NCI-H1105 (cell line): ENCODE data around the gene VENTX.

Experiments used
- DNase-seq: peaks from one replicate; lab custom pipeline; 2025; lab: John Stamatoyannopoulos, UW

Gene VENTX

GRCh38 chr10:133235265-133235855 is 2.3 kb upstream of the VENTX start:
- no peak for DNase-seq

DNA sequence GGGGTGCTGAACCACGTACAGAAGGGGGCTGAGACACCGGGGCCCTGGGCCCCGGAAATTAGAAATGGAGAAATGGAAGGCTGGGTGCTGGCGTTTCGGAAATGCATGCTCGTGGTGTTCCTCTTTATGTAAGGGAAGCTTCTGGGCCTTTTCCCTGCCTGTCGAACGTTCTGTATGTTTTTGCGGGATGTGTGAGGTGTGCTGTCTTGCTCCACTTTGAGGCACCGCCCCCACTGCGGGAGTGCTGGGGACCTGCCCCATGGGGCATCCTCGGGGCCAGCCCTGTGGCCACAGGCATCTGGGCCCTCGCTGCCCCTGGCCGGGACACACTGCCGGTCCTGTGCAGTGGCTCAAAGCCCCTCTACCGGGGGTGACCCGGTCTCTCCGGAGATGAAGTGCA is 1.7 kb upstream of the VENTX start:
- no peak for DNase-seq

GRCh38 chr10:133236401-133237240 is 1.0 kb upstream of the VENTX start:
- DNase-seq, result no peak

DNA sequence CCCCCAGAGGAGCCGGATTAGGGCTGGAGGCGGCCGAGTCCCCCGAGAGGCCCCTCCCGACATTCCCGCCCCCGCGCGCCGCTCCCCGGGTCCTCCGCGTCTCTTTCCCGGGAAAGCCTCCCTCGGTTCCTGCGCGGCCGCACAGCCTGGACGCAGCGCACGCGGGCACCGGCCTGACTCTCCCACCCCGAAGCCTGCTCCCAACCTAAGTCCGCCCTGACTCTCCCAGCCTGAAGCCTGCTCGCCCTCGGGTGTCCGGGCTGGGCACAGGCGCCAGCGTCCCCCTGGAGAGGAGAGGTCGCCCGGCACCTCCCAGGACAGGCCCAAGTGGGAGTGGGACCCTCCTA is 441 bp upstream of the VENTX start:
- DNase-seq, result no peak

DNA sequence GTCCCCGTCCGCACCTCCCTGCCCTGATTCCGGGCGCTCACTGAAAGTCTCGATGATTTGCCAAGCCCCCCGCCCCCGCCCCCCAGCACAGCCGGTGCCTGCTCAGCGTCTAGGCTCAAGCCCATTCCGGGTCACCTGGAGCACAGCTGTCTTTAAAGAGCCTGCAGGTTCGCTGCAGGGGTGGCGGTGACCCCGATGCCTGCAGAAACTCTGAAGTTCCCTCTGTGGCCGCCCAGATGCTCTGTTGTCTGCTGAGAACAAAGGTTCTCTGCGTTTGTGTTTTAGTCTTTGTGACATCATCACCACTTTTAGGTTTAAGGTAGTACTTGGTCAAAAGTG is 780 bp downstream of the VENTX start:
- no peak for DNase-seq

DNA sequence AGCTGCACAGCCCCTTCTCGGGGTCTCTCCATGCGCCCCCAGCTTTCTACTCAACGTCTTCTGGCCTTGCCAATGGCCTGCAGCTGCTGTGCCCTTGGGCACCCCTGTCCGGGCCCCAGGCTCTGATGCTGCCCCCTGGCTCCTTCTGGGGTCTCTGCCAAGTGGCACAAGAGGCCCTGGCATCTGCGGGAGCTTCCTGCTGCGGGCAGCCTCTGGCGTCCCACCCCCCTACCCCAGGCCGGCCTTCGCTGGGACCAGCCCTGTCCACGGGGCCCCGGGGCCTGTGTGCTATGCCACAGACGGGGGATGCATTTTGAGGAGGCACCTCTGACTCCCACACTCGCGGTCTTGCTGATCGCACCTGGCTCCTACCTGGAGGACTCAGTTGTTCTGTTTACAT is 2.3 kb downstream of the VENTX start:
- no peak for DNase-seq

DNA sequence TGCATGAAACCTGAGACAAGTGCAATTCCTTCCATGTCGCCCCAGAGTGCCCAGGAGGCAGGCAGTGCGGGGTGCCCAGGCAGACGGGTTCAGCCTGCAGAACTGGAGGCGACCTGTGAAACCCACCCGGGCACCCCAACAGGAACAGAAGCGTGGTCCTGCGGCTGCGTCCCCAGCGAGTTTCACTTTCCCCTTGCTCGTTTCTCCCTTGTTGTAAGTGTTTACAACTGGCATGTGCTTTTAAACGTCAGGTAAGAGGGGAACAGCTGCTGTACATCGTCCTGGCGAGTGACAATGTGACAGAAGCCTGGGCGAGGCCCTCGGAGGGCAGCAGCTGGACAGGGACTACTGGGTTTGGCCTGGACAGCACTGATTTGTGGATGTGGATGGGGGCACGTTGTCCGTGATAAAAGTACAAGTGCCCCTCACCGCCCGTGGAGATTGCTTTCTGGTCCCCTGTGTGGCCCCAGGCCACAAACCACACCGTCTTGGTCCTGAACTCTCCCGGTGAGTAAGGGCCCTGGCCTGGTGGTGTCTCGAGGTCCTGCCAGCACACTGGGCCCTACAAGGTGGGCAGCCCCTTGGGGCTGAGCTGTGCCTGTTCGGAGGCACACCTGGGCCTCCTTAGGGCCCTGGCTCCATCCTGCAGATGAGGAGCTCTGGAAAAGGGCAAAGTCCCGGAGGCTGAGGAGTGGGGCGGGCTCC is 4.0 kb downstream of the VENTX start:
- DNase-seq, result no peak

DNA sequence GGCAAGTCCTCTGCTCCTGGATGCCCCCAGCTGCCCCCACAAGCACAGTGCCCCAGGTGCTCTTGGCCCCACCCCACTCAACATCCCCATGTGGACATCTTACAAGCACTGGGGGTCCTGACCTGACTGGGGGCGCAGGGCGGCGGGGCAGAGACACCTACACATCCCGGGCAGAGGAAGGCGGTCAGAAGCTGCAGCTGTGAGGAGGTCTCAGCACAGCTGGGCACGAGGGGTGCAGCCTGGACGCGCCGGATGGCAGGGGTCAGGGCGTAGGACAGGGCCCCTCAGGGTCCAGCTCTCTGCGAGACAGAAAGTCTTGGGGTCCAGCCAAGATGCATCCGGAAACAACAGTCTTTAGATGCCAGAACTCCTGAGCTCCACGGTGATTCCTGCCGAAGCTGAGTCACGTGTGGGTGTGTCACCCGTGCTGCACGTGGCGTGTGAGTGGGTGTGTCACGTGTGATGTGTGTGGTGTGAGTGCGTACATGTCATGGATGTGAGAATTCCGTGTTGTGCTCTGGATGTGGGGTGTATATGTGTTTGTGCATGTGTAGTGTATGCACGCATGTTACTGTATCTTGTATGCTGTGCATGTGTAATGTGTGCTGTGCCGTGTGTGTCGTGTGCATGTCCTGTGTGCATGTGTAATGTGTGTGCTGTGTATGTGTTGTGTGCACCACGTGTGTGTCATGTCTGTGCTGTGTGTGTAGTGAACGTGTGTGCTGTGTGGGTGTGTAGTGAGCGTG is 5.1 kb downstream of the VENTX start:
- DNase-seq, result no peak

GRCh38 chr10:133243593-133243992 is 5.9 kb downstream of the VENTX start:
- no peak for DNase-seq

DNA sequence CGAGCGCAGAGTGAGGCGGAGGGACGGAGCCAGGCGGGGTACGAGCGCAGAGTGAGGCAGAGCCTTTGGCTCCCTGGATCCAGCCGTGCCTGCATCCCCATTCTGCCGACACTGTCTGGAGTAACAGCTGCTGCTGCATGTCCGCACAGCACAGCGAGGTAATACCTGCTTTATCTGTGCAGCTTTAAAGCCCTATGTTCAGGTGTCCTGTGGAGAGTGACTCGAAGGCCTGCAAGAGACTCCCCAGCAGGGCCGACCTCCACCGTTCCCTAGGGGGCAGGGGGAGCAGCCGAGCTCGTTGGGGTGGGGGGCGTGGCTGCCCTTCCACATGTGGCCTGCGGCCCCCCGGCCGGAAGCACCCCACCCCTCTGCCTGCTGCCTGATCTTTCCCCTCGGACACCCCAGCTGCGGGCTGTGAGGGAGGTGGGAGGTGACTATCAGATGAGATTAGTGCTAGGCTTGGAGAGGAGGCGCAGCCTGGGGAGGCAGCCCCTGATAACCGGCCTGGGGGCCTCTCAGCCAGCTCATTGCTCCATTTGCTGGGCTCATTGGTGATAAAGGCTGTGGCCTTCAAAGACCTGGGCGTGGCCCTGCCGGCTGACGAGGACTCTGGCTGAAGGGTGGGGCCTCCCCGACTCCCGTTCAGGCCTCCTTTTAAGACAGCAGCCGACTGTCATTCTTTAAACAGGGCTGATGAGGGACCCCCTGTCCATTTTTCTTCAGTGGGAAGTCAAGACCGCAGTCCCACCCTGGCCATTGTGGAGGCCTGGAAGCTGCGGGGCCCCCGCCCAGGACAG is 8.0 kb downstream of the VENTX start:
- DNase-seq, result no peak

DNA sequence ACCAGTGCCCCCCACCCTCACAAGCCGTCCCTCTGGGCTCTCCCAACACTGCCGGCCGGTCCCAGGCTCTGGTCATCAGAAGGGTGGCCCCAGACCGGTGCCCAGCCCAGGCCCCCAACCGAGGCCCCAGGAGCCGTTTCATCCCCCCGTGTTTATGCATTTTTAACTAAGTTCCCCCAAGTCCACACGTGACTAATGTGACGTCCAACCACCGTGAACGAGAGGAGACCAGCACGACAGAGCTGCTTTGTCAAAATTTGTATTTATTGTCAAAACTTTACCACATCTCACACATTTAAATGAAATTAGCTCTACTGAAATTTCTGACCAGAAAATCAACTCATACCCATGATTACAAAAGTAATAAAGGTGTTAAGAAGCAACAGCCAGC is 8.6 kb downstream of the VENTX start:
- no peak for DNase-seq

DNA sequence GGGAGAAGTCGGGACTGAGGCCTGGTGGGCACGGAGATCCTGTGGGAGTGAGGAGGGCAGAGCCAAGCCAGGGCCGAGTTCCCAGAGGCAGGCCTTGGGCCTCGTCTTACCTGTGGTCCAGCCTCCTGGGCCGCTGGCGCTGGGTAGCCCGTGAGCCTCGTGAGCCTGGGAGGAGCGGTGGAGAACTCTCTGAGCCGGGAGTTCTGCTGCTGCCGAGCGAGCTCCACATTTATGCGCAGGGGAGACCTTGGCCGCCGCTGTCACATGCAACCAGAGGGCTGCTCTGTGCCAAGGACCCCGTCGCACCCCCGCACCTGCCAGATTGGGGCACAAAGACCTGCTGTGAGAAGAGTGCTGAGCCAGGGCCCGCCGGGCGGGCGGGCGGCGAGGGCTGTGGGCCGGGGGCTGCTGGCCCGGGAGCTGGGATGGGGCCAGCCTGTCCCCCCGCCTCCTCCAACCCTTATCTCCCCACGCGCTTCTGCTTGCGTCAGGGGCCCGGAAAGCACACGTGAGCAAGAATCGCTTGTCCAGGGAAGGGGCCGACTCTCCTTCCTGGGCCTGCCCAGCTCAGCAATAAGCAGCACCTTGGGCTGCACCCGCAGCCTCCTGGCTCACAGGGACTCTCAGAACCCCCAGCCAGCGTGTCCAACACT is 10.2 kb downstream of the VENTX start:
- no peak for DNase-seq

- DNase-seq, result no peak
Observed at GRCh38 chr10:133248334-133248715, 10.7 kb downstream of the VENTX start.

- DNase-seq, result no peak
Observed at GRCh38 chr10:133249094-133249780, 11.6 kb downstream of the VENTX start.

DNA sequence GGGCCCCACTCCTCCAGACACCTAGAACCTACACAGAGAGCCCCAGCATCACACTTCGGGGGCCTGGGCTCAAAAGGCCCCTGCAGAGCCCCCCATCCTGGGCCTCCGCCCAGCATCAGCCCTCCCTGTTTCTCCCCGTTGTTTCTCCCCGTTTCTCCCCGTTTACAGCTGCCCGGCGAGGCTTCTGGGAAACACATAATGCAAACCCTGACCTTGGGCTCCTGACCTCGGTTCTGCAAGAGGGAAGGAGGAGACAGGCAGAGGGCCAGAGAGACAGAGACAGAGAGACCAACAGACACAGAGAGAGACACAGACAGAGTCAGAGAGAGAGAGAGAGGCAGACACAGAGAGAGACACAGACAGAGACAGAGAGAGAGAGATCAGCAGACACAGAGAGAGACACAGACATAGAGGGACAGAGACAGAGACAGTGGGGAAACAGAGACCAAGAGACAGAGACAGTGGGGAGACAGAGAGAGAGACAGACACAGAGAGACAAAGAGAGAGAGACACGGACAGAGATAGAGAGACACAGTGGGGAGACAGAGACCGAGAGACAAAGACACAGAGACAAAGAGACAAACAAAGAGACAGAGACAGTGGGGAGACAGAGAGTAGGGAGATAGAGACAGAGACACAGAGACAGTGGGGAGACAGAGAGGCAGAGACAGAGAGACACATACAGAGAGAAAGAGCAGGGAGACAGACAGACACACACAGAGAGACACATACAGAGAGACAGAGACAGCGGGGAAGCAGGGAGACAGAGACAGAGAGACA is 12.5 kb downstream of the VENTX start:
- DNase-seq, result no peak

- DNase-seq, result no peak
Observed at GRCh38 chr10:133251388-133252222, 13.9 kb downstream of the VENTX start.

DNA sequence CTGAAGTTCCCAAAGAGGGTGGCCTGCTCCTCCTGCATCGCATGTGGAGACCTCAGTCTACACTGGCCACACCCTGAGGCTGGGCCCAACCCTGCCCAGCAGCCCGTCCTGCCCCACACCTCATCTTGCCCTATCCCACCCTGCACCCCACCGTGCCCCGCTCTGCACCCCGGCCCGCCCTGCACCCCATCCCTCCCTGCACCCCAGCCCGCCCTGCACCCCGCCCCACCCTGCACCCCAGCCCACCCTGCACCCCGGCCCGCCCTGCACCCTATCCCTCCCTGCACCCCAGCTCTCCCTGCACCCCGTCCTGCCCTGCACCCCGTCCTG is 14.5 kb downstream of the VENTX start:
- DNase-seq, result no peak

DNA sequence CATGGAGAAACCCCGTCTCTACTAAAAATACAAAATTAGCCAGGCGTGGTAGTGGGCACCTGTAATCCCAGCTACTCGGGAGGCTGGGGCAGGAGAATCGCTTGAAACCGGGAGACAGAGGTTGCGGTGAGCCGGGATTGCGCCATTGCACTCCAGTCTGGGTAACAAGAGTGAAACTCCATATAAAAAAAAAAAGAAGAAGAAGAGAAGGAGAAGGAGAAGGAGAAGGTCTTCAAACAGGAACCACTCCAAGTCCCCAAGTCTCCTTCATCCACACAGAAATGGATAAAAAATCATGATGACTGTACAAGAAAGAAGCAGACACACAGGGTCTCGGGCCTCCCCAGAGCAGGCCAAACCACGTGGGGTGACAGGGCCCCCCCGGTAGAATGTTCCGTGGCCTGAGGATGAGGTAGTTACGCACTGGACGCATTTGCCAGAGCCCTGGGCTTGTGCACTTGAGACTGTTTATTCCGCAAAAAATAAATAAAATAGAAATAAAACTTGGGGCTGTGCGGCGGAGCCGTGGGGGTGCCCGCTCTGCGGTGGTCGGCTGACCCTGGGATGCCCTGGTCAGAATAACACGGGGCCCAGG is 15.8 kb downstream of the VENTX start:
- no peak for DNase-seq
